IPS-15b (cell line): ENCODE data around the gene RPN2.

Source experiments
- H3K27me3 ChIP-seq: one replicate; pipeline ENCODE4 v1.6.1; 2013; ENCODE audit warnings: low read length; ENCODE audit not compliant: control insufficient read depth, insufficient read depth
- H3K36me3 ChIP-seq: one replicate; pipeline ENCODE4 v1.6.1; 2013; ENCODE audit warnings: low read length; ENCODE audit not compliant: control insufficient read depth, insufficient read depth
- H3K4me1 ChIP-seq: one replicate; pipeline ENCODE4 v1.6.1; 2013; ENCODE audit warnings: mild to moderate bottlenecking, low read length; ENCODE audit not compliant: control insufficient read depth, insufficient read depth
- H3K4me3 ChIP-seq: one replicate; pipeline ENCODE4 v1.5.1; 2013; ENCODE audit warnings: low read depth, low read length
- H3K9ac ChIP-seq: one replicate; pipeline ENCODE4 v1.6.1; 2013; ENCODE audit warnings: low read depth, mild to moderate bottlenecking, low read length
- H3K9me3 ChIP-seq: one replicate; pipeline ENCODE4 v1.6.1; 2013; ENCODE audit warnings: mild to moderate bottlenecking, low read length; ENCODE audit not compliant: control insufficient read depth, insufficient read depth

RPN2 gene

GRCh38 chr20:37202267-37202943, 23.3 kb downstream of the RPN2 start:
- no peaks in the 10 kb centered on the region for H3K9me3 ChIP-seq
- no peak overlapping the region for H3K4me3 ChIP-seq
- H3K27me3 ChIP-seq = no peaks in the 10 kb centered on the region
- H3K4me1 ChIP-seq = no peaks in the 10 kb centered on the region
- no peak overlapping the region for H3K9ac ChIP-seq
- peaks cover 51% of the 10 kb centered on the region for H3K36me3 ChIP-seq

- Histone ChIP-seq H3K4me3 (no peak overlapping the region), H3K9ac (no peak overlapping the region), H3K27me3 (no peaks in the 10 kb centered on the region), H3K9me3 (no peaks in the 10 kb centered on the region), H3K4me1 (no peaks in the 10 kb centered on the region), H3K36me3 (peaks cover 57% of the 10 kb centered on the region)
Measured at GRCh38 chr20:37204056-37204455, 24.9 kb downstream of the RPN2 start.

- no peak overlapping the region for H3K9ac ChIP-seq
- H3K4me3 ChIP-seq = no peak overlapping the region
- no peaks in the 10 kb centered on the region for H3K9me3 ChIP-seq
- H3K4me1 ChIP-seq = no peaks in the 10 kb centered on the region
- H3K36me3 ChIP-seq = peaks cover 54% of the 10 kb centered on the region
- H3K27me3 ChIP-seq = no peaks in the 10 kb centered on the region
Measured at GRCh38 chr20:37205130-37205529, 26.0 kb downstream of the RPN2 start.

- Histone ChIP-seq H3K9me3 (no peaks in the 10 kb centered on the region), H3K27me3 (no peaks in the 10 kb centered on the region), H3K4me3 (no peak overlapping the region), H3K4me1 (no peaks in the 10 kb centered on the region), H3K36me3 (peaks cover 49% of the 10 kb centered on the region), H3K9ac (no peak overlapping the region)
Measured at GRCh38 chr20:37205794-37206193, 26.7 kb downstream of the RPN2 start.

- Histone ChIP-seq H3K4me3 (no peak overlapping the region), H3K9ac (no peak overlapping the region), H3K4me1 (no peaks in the 10 kb centered on the region), H3K27me3 (no peaks in the 10 kb centered on the region), H3K9me3 (no peaks in the 10 kb centered on the region), H3K36me3 (peaks cover 52% of the 10 kb centered on the region)
Measured at GRCh38 chr20:37207171-37207570, 28.0 kb downstream of the RPN2 start.

- Histone ChIP-seq H3K4me1 (no peaks in the 10 kb centered on the region), H3K4me3 (no peak overlapping the region), H3K9me3 (no peaks in the 10 kb centered on the region), H3K9ac (no peak overlapping the region), H3K27me3 (no peaks in the 10 kb centered on the region), H3K36me3 (peaks cover 48% of the 10 kb centered on the region)
Measured at GRCh38 chr20:37209193-37209592, 30.1 kb downstream of the RPN2 start.

GRCh38 chr20:37209661-37210314, 30.7 kb downstream of the RPN2 start:
- Histone ChIP-seq H3K36me3 (peaks cover 42% of the 10 kb centered on the region), H3K9me3 (no peaks in the 10 kb centered on the region), H3K9ac (no peak overlapping the region), H3K27me3 (no peaks in the 10 kb centered on the region), H3K4me3 (no peak overlapping the region), H3K4me1 (no peaks in the 10 kb centered on the region)

- Histone ChIP-seq H3K36me3 (peaks cover 8% of the 10 kb centered on the region), H3K4me1 (peaks cover 14% of the 10 kb centered on the region)
Measured at GRCh38 chr20:37218441-37218840, 39.3 kb downstream of the RPN2 start.

GRCh38 chr20:37218976-37219375, 39.8 kb downstream of the RPN2 start:
- peaks cover 14% of the 10 kb centered on the region for H3K4me1 ChIP-seq
- no peaks in the 10 kb centered on the region for H3K9me3 ChIP-seq
- peaks cover 10% of the 10 kb centered on the region for H3K36me3 ChIP-seq
- no peak overlapping the region for H3K4me3 ChIP-seq
- no peak overlapping the region for H3K9ac ChIP-seq
- no peaks in the 10 kb centered on the region for H3K27me3 ChIP-seq

More at GRCh38 chr20:37218441-37218840, 39.3 kb downstream of the RPN2 start:
- Histone ChIP-seq H3K9ac (no peak overlapping the region), H3K27me3 (no peaks in the 10 kb centered on the region), H3K9me3 (no peaks in the 10 kb centered on the region), H3K4me3 (no peak overlapping the region)

GRCh38 chr20:37219751-37220668, 40.9 kb downstream of the RPN2 start:
- H3K9ac ChIP-seq = no peak overlapping the region
- H3K27me3 ChIP-seq = no peaks in the 10 kb centered on the region
- peaks cover 14% of the 10 kb centered on the region for H3K4me1 ChIP-seq
- H3K36me3 ChIP-seq = peaks cover 19% of the 10 kb centered on the region
- no peaks in the 10 kb centered on the region for H3K9me3 ChIP-seq
- no peak overlapping the region for H3K4me3 ChIP-seq

GRCh38 chr20:37220731-37221130, 41.6 kb downstream of the RPN2 start:
- Histone ChIP-seq H3K4me1 (peaks cover 14% of the 10 kb centered on the region), H3K27me3 (no peaks in the 10 kb centered on the region), H3K36me3 (peaks cover 26% of the 10 kb centered on the region), H3K9ac (no peak overlapping the region), H3K9me3 (no peaks in the 10 kb centered on the region), H3K4me3 (no peak overlapping the region)
